MM.1S (cell line): ENCODE data around the gene ESRRB.

Experiments used
- EZH2 ChIP-seq: fragments of 300-600 bp; sonication (generic); optimal IDR thresholded peaks from 2 replicates; pipeline ENCODE3; 2017; ENCODE audit warnings: low read depth, mild to moderate bottlenecking, antibody characterized with exemption, low read length, mixed read lengths
- EZH2phosphoT487 ChIP-seq: fragments of 300-600 bp; sonication (generic); IDR thresholded peaks from 2 replicates; pipeline ENCODE4 v1.6.1; 2018; ENCODE audit warnings: antibody characterized with exemption, low read length
- TF ChIP-seq, protein P1 (sequence below): fragments of 300-600 bp; sonication (generic); IDR thresholded peaks from 2 replicates; pipeline ENCODE4 v1.5.1; 2016; ENCODE audit warnings: antibody characterized with exemption, low read length, mixed read lengths

DNA sequence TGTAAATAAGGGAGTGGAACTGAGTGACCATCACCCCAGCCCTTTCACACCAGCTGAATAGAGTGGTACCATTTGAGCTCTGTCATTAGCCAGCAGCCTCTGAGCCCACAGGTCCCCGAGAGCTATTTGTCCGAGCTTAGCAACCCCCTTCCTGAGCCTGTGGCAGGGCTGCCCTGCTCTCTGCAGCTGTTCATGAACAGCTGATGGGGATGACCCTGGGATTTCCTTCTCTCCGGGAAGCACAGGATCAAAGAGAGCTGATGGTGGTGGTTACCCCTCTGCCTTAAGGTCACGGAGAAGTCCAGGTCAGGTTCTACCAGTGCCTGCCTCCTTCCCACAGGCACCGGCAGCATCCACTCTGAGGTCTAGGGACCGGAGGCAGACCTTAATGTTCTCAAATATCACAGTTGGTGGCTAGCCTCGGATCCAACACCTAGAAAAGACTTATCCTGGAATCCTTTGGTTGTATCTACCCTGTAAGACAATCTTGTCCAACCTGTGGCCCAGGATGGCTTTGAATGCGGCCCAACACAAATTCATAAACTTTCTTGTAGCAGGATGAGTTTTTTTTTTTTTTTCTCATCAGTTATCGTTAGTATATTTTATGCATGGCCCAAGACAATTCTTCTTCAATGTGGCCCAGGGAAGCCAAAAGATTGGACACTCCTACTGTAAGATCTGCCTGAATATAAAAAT lies 81.1 kb downstream of the ESRRB start:
- TF ChIP-seq, protein P1, sequence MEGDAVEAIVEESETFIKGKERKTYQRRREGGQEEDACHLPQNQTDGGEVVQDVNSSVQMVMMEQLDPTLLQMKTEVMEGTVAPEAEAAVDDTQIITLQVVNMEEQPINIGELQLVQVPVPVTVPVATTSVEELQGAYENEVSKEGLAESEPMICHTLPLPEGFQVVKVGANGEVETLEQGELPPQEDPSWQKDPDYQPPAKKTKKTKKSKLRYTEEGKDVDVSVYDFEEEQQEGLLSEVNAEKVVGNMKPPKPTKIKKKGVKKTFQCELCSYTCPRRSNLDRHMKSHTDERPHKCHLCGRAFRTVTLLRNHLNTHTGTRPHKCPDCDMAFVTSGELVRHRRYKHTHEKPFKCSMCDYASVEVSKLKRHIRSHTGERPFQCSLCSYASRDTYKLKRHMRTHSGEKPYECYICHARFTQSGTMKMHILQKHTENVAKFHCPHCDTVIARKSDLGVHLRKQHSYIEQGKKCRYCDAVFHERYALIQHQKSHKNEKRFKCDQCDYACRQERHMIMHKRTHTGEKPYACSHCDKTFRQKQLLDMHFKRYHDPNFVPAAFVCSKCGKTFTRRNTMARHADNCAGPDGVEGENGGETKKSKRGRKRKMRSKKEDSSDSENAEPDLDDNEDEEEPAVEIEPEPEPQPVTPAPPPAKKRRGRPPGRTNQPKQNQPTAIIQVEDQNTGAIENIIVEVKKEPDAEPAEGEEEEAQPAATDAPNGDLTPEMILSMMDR: no peak
- TF ChIP-seq EZH2: no peak
- TF ChIP-seq EZH2phosphoT487: no peak
